ENCODE measurements around the gene DUSP11. TPM values are rescaled to one million over a fixed set of nuclear protein-coding genes. Genes with fewer than 3 reads are reported as not detected.
"Not testable (repeated sequence)": the region's sequence is repeated elsewhere in the genome, so short reads cannot be mapped to it uniquely, and the experiment has no call there.

The DUSP11 gene
- total RNA-seq, 1 experiment from 2014 or later, result 22.9 TPM

- no TSS peak for BruUV-seq (replicated peaks)
- intact Hi-C loops (cut with micrococcal nuclease), result no loop called here
- no peaks in the 10 kb centered on the region for H4K20me1 ChIP-seq (ENCODE audit: insufficient read depth)
- H3K27me3 ChIP-seq (ENCODE audit: insufficient read depth, low read length), result no peaks in the 10 kb centered on the region
- H3K9ac ChIP-seq (ENCODE audit: low read length), result no peak overlapping the region
- no peak for ATAC-seq
- ChIA-PET CTCF (no interaction called here), RAD21 (ENCODE audit: low non-redundant PET in 1 of 2, low total read pairs in 2 of 2, uncharacterized antibody in 2 of 2, unreplicated experiment in 2 of 2) (no interaction called here), POLR2A (no interaction called here)
- no peak overlapping the region for H3K4me3 ChIP-seq (replicated peaks in 1 of 2; ENCODE audit: low read depth in 1 of 2, low read length in 2 of 2)
- no peaks in the 10 kb centered on the region for H3K79me2 ChIP-seq (ENCODE audit: insufficient read depth, low read length)
- H3K4me1 ChIP-seq (ENCODE audit: control insufficient read depth in 1 of 2, insufficient read depth in 2 of 2, low read length in 2 of 2), result no peaks in the 10 kb centered on the region
- H3K4me2 ChIP-seq (ENCODE audit: low read length), result no peak overlapping the region
- no peak overlapping the region for H2AFZ ChIP-seq (ENCODE audit: low read depth, low read length, poor library complexity, severe bottlenecking)
- H3K9me2 ChIP-seq (ENCODE audit: insufficient read depth), result no peaks in the 10 kb centered on the region
- TF ChIP-seq YY1 (IDR thresholded peaks at IDR 0.05; ENCODE audit: extremely low read depth, insufficient replicate concordance, low read depth, low read length) (no peak), SRF (IDR thresholded peaks at IDR 0.05; ENCODE audit: low read depth) (no peak), ELF1 (IDR thresholded peaks at IDR 0.05; ENCODE audit: borderline replicate concordance, low read depth) (no peak), EZH2 (IDR thresholded peaks at IDR 0.05) (no peak), ZNF274 (IDR thresholded peaks at IDR 0.05; ENCODE audit: low read depth, low read length) (no peak), POLR2AphosphoS5 (IDR thresholded peaks at IDR 0.05; ENCODE audit: low read depth, low read length) (no peak), RAD21 (IDR thresholded peaks at IDR 0.05; ENCODE audit: low read depth) (no peak), EGR1 (IDR thresholded peaks at IDR 0.05; ENCODE audit: low read depth) (no peak), CEBPB (IDR thresholded peaks at IDR 0.05; ENCODE audit: low read depth) (no peak), REST (IDR thresholded peaks at IDR 0.05; ENCODE audit: low read depth) (no peak), POLR2A (IDR thresholded peaks at IDR 0.05; ENCODE audit: borderline replicate concordance, extremely low read depth, insufficient read depth, insufficient read length) (no peak), SP1 (IDR thresholded peaks at IDR 0.05; ENCODE audit: low read depth) (no peak), SIN3A (IDR thresholded peaks at IDR 0.05; ENCODE audit: low read depth) (no peak), TCF7L2 (IDR thresholded peaks at IDR 0.05; ENCODE audit: borderline replicate concordance, extremely low read depth, insufficient read depth, insufficient read length) (no peak), JUND (IDR thresholded peaks at IDR 0.05) (no peak), FOSL1 (IDR thresholded peaks at IDR 0.05; ENCODE audit: low read depth) (no peak), CBX3 (IDR thresholded peaks at IDR 0.05; ENCODE audit: low read depth) (no peak), ATF3 (IDR thresholded peaks at IDR 0.05) (no peak)
- DNase-seq (ENCODE audit: low read depth, low spot score), result no peak
- H3K36me3 ChIP-seq (ENCODE audit: control insufficient read depth in 1 of 2, insufficient read depth in 2 of 2, low read length in 2 of 2), result peaks cover 15 to 31% of the 10 kb centered on the region in 2 experiments
- H3K27ac ChIP-seq (ENCODE audit: low read depth, low read length), result no peak overlapping the region
- no peaks in the 10 kb centered on the region for H3K9me3 ChIP-seq (ENCODE audit: control insufficient read depth in 1 of 2, insufficient read depth in 1 of 2, low read depth in 1 of 2, low read length in 2 of 2)
Observed at GRCh38 chr2:73759285-73759764, 20.6 kb downstream of the DUSP11 start.

GRCh38 chr2:73754332-73754731 lies 25.6 kb downstream of the DUSP11 start:
- H3K9me3 ChIP-seq (ENCODE audit: control insufficient read depth in 1 of 2, insufficient read depth in 1 of 2, low read depth in 1 of 2, low read length in 2 of 2); H3K4me2 ChIP-seq (ENCODE audit: low read length); H3K27me3 ChIP-seq (ENCODE audit: insufficient read depth, low read length); ATAC-seq; H3K9me2 ChIP-seq (ENCODE audit: insufficient read depth); RAD21 ChIA-PET (ENCODE audit: low non-redundant PET in 1 of 2, low total read pairs in 2 of 2, uncharacterized antibody in 2 of 2, unreplicated experiment in 2 of 2); H3K4me3 ChIP-seq (replicated peaks in 1 of 2; ENCODE audit: low read depth in 1 of 2, low read length in 2 of 2); H3K27ac ChIP-seq (ENCODE audit: low read depth, low read length); H2AFZ ChIP-seq (ENCODE audit: low read depth, low read length, poor library complexity, severe bottlenecking); DNase-seq (ENCODE audit: low read depth, low spot score); CTCF ChIA-PET; H3K9ac ChIP-seq (ENCODE audit: low read length); intact Hi-C loops (cut with micrococcal nuclease); H4K20me1 ChIP-seq (ENCODE audit: insufficient read depth); POLR2A ChIA-PET; H3K4me1 ChIP-seq (ENCODE audit: control insufficient read depth in 1 of 2, insufficient read depth in 2 of 2, low read length in 2 of 2); H3K79me2 ChIP-seq (ENCODE audit: insufficient read depth, low read length); BruUV-seq (replicated peaks): not testable (repeated sequence)
- H3K36me3 ChIP-seq (ENCODE audit: control insufficient read depth in 1 of 2, insufficient read depth in 2 of 2, low read length in 2 of 2), result peaks cover 2 to 13% of the 10 kb centered on the region in 2 experiments

Measured in HCT116 (cell line).